GM19193 (cell line): ENCODE measurements around the gene TMEM108.

Experiments
- POLR2A ChIP-seq: IDR thresholded peaks from 4 replicates; pipeline ENCODE4 v1.6.1; 2011; ENCODE audit not compliant: insufficient read depth, insufficient read length; ENCODE audit errors: extremely low read depth

The TMEM108 gene

DNA sequence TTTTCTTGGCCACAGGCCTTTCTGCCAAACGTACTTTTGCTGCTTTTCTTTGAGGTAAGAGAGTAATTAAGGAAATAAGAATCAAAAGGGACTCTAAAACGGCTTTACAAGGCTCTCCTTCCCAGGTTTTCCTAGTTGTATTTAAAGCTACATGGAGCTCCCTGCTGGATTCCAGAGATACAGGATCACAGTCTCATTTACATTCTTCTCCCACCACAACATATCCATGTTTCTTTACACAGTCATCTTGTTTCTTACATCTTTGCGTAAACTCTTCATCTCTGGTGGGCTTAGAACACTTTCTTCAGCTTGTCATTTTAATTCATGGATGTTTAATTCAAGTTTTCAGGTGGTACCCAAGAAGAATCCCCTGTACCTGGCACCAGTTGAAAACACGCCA is 244.0 kb downstream of the TMEM108 start:
- no peak for TF ChIP-seq POLR2A

GRCh38 chr3:133283958-133284807 is 246.0 kb downstream of the TMEM108 start:
- TF ChIP-seq POLR2A = no peak

GRCh38 chr3:133289322-133289721 is 251.1 kb downstream of the TMEM108 start:
- TF ChIP-seq POLR2A = no peak

DNA sequence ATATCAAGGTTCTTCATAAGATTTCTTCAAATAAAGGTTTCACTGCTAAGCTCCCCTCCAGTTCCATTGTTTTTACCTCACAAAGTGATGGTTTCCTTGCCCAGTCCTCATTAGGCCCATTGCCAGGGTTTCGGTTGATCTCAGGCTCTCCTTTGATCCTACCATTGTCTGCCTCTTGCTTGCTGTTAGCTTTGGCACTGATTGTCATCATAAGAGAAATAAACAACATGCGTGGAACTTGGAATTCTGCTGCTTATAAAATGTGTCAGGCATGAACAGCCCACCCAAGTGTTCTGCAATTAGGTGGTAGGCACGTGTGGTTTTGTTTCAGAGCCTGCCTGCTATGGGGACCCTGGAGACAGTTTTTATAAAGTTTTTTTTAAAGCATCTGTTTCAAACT is 254.1 kb downstream of the TMEM108 start:
- TF ChIP-seq POLR2A = no peak

DNA sequence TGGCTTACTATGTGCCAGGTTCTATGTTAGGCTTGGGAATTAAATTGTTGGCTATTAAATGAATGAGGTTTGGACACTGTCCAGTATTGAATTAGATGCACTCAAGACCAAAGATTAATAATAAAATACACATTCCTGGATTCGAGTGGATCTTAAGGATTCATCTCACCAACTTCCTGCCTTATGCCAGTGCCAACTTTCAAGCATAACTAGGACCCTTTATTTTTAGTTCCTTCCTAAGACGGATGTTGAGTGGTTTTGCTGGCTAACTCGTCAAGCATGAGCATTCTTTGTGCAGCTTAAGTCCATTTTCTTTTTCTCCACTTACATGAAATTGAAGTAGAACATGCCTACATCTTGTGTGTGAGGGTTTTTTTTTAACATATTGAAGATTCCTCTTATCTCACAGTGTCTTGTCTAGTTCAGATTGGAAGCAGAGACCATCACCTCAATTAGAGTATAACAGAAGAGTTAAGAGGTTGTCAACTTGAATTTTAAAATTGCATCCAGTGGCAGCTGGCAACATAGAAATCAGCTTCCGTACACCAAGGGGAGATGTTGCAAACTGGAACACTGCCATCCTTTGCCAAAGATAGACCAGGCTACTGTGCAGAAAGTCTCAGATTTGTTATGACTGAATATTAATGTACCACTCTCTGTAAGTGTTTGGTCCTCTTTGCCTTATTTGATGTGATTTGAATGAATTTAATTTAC is 255.4 kb downstream of the TMEM108 start:
- TF ChIP-seq POLR2A = no peak

DNA sequence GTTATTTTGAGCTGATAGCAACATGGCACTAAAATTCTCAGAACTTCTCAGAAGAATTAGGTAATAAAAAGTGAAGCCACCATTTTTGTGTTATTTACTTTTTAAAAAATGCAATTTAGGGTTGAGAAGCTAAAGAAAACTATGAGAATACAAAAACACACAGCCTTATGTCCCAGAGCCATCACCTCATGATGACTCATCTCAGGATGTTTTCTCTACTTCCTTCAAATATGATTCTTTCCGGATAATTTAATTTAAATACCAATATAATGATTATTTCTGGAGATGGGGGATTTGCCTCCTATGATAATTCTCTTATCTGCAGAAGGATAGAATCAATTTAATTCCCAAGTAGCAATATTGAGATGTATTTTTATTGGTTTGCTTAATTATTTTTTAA is 256.1 kb downstream of the TMEM108 start:
- no peak for TF ChIP-seq POLR2A

DNA sequence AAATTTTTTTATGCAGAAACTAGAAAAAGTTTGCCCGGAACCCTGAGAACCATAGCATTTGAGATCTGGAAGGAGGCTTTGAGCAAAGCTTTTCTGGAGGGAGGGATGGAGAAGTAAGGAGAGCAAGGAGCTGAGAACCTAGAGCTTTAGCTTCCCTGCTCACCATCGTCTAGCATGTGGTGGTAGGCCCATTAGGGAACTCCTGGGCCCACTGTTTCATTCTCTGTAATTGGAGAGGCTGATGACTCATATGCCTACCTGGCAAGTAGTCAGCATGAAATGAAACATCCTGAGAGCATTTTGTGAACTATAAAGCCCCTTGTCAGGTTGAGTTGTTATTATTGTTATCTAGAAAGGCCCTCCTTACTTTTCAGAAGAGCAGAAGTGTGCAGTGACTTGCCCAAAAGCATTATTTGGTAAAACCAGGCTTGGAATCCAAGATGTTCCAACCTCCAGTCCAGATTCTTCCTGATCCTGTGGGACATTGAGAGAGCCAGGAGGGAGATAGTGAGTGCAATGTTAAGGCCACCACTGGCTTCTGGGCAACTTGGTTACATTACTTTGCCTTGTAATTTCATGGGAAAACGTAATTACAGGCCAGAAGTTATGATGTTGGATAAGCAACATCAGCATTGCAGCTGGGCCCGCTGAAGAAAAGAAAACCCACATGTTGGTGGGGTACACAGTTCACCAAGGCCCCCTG is 257.2 kb downstream of the TMEM108 start:
- no peak for TF ChIP-seq POLR2A

DNA sequence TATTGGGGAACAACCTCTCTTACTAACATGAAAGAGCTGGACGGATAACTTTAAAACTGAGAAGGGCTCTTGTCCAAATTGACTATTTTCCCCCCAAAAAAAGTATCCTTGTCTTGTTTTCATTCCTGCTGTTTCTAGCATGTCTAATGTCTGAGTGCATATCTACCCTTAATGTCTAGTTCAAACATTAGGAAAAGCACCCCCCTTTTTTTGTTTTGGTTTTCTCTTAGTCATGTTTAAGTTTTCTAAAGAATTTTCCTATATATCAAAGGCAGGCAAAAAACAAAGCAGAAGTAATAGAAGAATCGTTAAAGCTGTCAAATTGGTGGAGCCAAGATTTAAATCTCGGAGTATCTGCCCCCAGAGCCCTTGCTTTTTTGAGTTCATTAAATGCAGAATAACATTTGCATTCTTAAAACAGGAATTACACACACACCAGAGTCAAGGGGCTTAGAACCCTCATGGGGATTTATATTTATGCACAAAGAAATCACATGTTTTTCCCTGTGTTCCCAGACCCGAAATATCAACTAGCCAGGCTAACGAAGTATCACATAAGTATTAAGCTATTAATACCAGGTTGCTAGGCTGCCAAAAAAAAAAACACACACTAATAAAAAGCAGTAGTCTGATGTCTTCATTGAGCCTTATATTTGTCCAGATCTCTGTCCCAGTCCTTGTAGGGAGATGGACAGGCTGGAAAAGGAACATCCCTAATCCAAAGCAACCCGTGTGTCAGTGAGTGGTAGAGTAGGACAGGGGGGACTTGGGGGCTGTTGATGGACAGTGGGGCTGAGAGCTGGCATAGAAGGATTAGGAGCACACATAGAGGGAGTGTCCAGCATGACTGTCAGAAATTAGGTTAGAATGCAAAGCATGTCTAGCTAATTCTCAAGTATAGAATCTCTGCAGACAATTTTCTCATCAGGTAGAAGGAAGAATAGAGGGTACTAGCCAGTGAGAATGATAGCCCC is 258.0 kb downstream of the TMEM108 start:
- TF ChIP-seq POLR2A = no peak

GRCh38 chr3:133296981-133297380 is 258.8 kb downstream of the TMEM108 start:
- TF ChIP-seq POLR2A = no peak

- TF ChIP-seq POLR2A = no peak
Measured at GRCh38 chr3:133300102-133300501, 261.9 kb downstream of the TMEM108 start.

DNA sequence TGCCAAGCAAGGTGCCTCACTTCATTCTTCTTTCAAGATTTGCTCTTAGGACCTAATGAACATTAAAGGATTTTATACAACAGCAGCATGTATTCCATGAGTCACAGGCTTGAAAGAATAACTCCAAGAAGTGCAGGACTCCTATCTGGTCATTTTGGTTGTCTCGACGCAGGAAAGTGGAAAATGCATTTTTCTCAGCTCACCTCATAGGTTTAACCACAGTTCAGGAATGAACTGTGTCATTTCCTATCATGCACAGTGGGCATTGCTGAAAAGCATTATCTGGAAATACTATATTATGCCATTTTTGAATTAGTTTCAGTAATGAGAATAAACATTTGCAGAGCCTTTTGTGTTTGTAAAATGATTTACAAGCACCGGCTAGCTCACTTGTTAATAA is 263.0 kb downstream of the TMEM108 start:
- TF ChIP-seq POLR2A = no peak

- no peak for TF ChIP-seq POLR2A
Measured at GRCh38 chr3:133301731-133302130, 263.5 kb downstream of the TMEM108 start.

GRCh38 chr3:133303430-133303829 is 265.2 kb downstream of the TMEM108 start:
- no peak for TF ChIP-seq POLR2A

DNA sequence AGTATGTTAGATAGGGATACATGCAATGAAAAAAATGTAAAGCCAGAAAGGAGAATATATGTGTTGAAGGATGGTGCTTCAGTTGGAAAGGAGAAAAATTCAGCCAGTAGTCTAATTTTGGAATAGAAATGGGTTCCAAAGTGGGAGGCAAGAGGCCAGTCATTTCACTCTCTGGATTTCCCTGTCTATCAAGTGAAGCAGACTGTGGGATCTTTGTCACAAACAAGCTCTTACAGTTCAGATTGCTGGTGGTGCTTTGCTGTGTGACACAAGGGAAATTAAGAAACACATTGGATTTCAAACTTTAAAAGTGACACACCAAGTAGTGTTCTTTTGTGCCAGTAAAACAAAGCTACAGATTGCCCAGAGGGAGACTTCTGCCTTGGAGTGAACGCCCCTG is 279.7 kb downstream of the TMEM108 start:
- no peak for TF ChIP-seq POLR2A
